SK-N-SH (cell line): ENCODE results near the gene SPACA1. TPM values are rescaled to one million over a fixed set of nuclear protein-coding genes. Genes with fewer than 3 reads are reported as not detected.

Experiments
- CTCF ChIA-PET: fragments of 300-600, 350-600 bp; formaldehyde crosslinking; extraction: SDS; loops from one replicate; lab custom pipeline; 2021; lab: Yijun Ruan, JAX
- POLR2A ChIA-PET: fragments of 350-600 bp; sonication (Branson Sonifier 250); formaldehyde crosslinking; extraction: SDS; loops from one replicate; lab custom pipeline; 2020; ENCODE audit warnings: antibody characterized with exemption, inconsistent platforms; lab: Yijun Ruan, JAX
- DNase-seq: peaks from one replicate; pipeline ENCODE4 v3.0.0; 2012
- H2AFZ ChIP-seq: fragments of 200-600 bp; sonication (generic); 2 replicates; pipeline ENCODE4 v1.8.1; 2016; ENCODE audit warnings: antibody characterized with exemption, mild to moderate bottlenecking, low read depth
- H3F3A ChIP-seq: fragments of 200-600 bp; sonication (generic); replicated peaks from 2 replicates; pipeline ENCODE3; 2016; ENCODE audit warnings: antibody characterized with exemption, mild to moderate bottlenecking; ENCODE audit not compliant: insufficient read depth
- H3K27ac ChIP-seq, 2 experiments: fragments of 200-500 bp in 1 of 2; fragments of 200-600 bp in 1 of 2; sonication (Bioruptor generic) in 1 of 2; sonication (generic), shearing (Covaris generic) in 1 of 2; 2 replicates each; pipeline versions ENCODE4 v1.5.1 to v1.6.1; 2014 to 2016; ENCODE audit warnings: low read depth in 2 of 2, inconsistent platforms in 1 of 2, low read length in 1 of 2, mild to moderate bottlenecking in 1 of 2, mixed read lengths in 1 of 2
- H3K27me3 ChIP-seq: fragments of 200-600 bp; sonication (generic), shearing (Covaris generic); 2 replicates; pipeline ENCODE4 v1.6.1; 2016; ENCODE audit warnings: mixed run types; ENCODE audit not compliant: insufficient read depth
- H3K36me3 ChIP-seq, 2 experiments: fragments of 200-500 bp in 1 of 2; fragments of 200-600 bp in 1 of 2; sonication (Bioruptor generic) in 1 of 2; sonication (generic) in 1 of 2; replicated peaks in 1 of 2; 2 replicates each; pipeline versions ENCODE3 to v1.5.1; 2014 to 2016; ENCODE audit warnings: low read length in 1 of 2, mild to moderate bottlenecking in 1 of 2; ENCODE audit not compliant: insufficient read depth in 2 of 2, control insufficient read depth in 1 of 2
- H3K4me1 ChIP-seq, 2 experiments: fragments of 200-500 bp in 1 of 2; fragments of 200-600 bp in 1 of 2; sonication (Bioruptor generic) in 1 of 2; sonication (generic), shearing (Covaris generic) in 1 of 2; 2 replicates each; pipeline versions ENCODE4 v1.5.1 to v1.6.1; 2014 to 2016; ENCODE audit warnings: low read depth in 1 of 2, low read length in 1 of 2, mixed run types in 1 of 2; ENCODE audit not compliant: insufficient read depth in 2 of 2, control insufficient read depth in 1 of 2
- H3K4me2 ChIP-seq: fragments of 200-600 bp; sonication (generic), shearing (Covaris generic); 2 replicates; pipeline ENCODE4 v1.6.1; 2017; ENCODE audit warnings: mixed run types
- H3K4me3 ChIP-seq, 2 experiments: fragments of 200-500 bp in 1 of 2; fragments of 200-600 bp in 1 of 2; sonication (Bioruptor generic) in 1 of 2; sonication (generic), shearing (Covaris generic) in 1 of 2; 2 replicates each; pipeline versions ENCODE4 v1.5.1 to v1.8.1; 2014 to 2016; ENCODE audit warnings: low read depth in 2 of 2, inconsistent platforms in 1 of 2, low read length in 1 of 2, mild to moderate bottlenecking in 1 of 2, mixed read lengths in 1 of 2, moderate library complexity in 1 of 2
- H3K79me2 ChIP-seq: fragments of 200-600 bp; sonication (generic); 2 replicates; pipeline ENCODE4 v1.8.1; 2017; ENCODE audit warnings: mild to moderate bottlenecking; ENCODE audit not compliant: insufficient read depth
- H3K9ac ChIP-seq: fragments of 200-600 bp; sonication (generic); 2 replicates; pipeline ENCODE4 v1.6.1; 2017; ENCODE audit warnings: mixed run types
- H3K9me2 ChIP-seq: fragments of 200-600 bp; sonication (generic); 2 replicates; pipeline ENCODE4 v1.6.1; 2017; ENCODE audit warnings: mixed run types
- H3K9me3 ChIP-seq: fragments of 200-600 bp; sonication (generic); 2 replicates; pipeline ENCODE4 v1.6.1; 2017; ENCODE audit warnings: mixed run types, mild to moderate bottlenecking, moderate library complexity
- H4K20me1 ChIP-seq: fragments of 200-600 bp; sonication (generic); 2 replicates; pipeline ENCODE4 v1.6.1; 2017; ENCODE audit warnings: mild to moderate bottlenecking, mixed run types; ENCODE audit not compliant: insufficient read depth
- ELF1 ChIP-seq: IDR thresholded peaks from 2 replicates; pipeline ENCODE4 v1.4.0; 2012
- EP300 ChIP-seq, 2 experiments: IDR thresholded peaks; 2 replicates each; pipeline versions ENCODE4 v1.4.0 to v1.6.1; 2012; ENCODE audit warnings: borderline replicate concordance in 1 of 2, low read depth in 1 of 2, low read length in 1 of 2
- GABPA ChIP-seq: IDR thresholded peaks from 2 replicates; pipeline ENCODE4 v1.4.0; 2012; ENCODE audit warnings: low read depth, mild to moderate bottlenecking
- MXI1 ChIP-seq: IDR thresholded peaks from 2 replicates; pipeline ENCODE4 v1.6.1; 2012; ENCODE audit warnings: mild to moderate bottlenecking, low read depth, low read length, improper control_type of control experiment
- NRF1 ChIP-seq: IDR thresholded peaks from 2 replicates; pipeline ENCODE4 v1.6.1; 2012; ENCODE audit warnings: low read depth, mild to moderate bottlenecking, low read length
- POLR2AphosphoS5 ChIP-seq: IDR thresholded peaks from 2 replicates; pipeline ENCODE4 v1.6.1; 2012; ENCODE audit warnings: low read depth, low read length
- RXRA ChIP-seq: IDR thresholded peaks from 2 replicates; pipeline ENCODE4 v1.4.0; 2012; ENCODE audit warnings: low read depth, mild to moderate bottlenecking, borderline replicate concordance
- TAF1 ChIP-seq: IDR thresholded peaks from 2 replicates; pipeline ENCODE4 v1.6.1; 2012; ENCODE audit warnings: low read depth, mild to moderate bottlenecking, low read length, moderate library complexity, borderline replicate concordance
- TCF12 ChIP-seq: IDR thresholded peaks from 2 replicates; pipeline ENCODE4 v1.4.0; 2012
- WGBS: methylation state at CpG from one replicate; pipeline ENCODE4 v1.1.6; 2017; ENCODE audit warnings: low lambda C conversion rate; 5-methylcytosine and 5-hydroxymethylcytosine counted together
- polyA plus RNA-seq, 3 experiments: library from polyadenylated mRNA; depleted of rRNA; stranded (reverse); fragments of >200 nt; gene quantifications; 2 replicates each; pipeline ENCODE4 v1.2.3, GENCODE V29; 2012
- TF ChIP-seq, protein P1 (sequence below): fragments of 150-350 bp; IDR thresholded peaks from 2 replicates; pipeline ENCODE4 v1.6.1; 2016; ENCODE audit warnings: mild to moderate bottlenecking, low read depth, low read length
- TF ChIP-seq, protein P2 (sequence below): fragments of 150-350 bp; IDR thresholded peaks from 2 replicates; pipeline ENCODE4 v1.6.1; 2017; ENCODE audit warnings: antibody characterized with exemption, low read length, low read depth, borderline replicate concordance
- TF ChIP-seq, protein P3 (sequence below): fragments of 200-600 bp; sonication (generic); IDR thresholded peaks from 2 replicates; pipeline ENCODE4 v1.6.1; 2017; ENCODE audit warnings: antibody characterized with exemption, mild to moderate bottlenecking, moderate library complexity
- TF ChIP-seq, protein P4 (sequence below): IDR thresholded peaks from 2 replicates; pipeline ENCODE4; 2012
- TF ChIP-seq, protein P5 (sequence below): IDR thresholded peaks from 2 replicates; pipeline ENCODE4 v1.4.0; 2012; ENCODE audit warnings: low read depth

SPACA1 gene
- polyA plus RNA-seq, 1 of the 3 experiments (the other 2 are of a cell fraction), result not detected

DNA sequence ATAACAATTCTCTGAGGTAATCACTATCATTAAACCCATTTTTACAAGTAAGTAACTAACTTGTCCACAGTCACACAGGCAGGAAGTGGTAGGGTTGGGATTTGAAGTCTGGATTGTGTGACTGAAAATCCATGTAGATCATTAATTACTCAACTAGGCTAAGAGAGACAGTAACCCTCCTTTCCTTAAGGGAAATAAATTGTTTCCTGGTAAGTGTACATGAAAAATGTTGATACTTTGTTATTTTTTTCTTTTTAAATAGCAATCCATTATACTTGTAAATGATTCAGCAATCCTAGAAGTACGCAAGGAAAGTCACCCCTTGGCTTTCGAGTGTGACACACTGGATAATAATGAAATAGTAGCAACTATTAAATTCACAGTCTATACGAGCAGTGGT, 11.6 kb downstream of the SPACA1 start:
- no peak overlapping the region for H3K4me3 ChIP-seq
- H3K9ac ChIP-seq, result no peak overlapping the region
- H3K79me2 ChIP-seq, result no peaks in the 10 kb centered on the region
- CTCF ChIA-PET, result no interaction called here
- no peak overlapping the region for H3K4me2 ChIP-seq
- no peaks in the 10 kb centered on the region for H3F3A ChIP-seq
- no peak for DNase-seq
- H4K20me1 ChIP-seq, result no peaks in the 10 kb centered on the region
- no peaks in the 10 kb centered on the region for H3K9me3 ChIP-seq
- H3K27ac ChIP-seq, result no peak overlapping the region
- H3K36me3 ChIP-seq, result no peaks in the 10 kb centered on the region
- no peaks in the 10 kb centered on the region for H3K4me1 ChIP-seq
- H3K9me2 ChIP-seq, result no peaks in the 10 kb centered on the region
- no peaks in the 10 kb centered on the region for H3K27me3 ChIP-seq
- POLR2A ChIA-PET, result no interaction called here
- no peak overlapping the region for H2AFZ ChIP-seq
- WGBS, result 42% methylated on average over 3 of the region's 3 CpGs
- TF ChIP-seq TAF1 (no peak), GABPA (no peak), ELF1 (no peak), EP300 (IDR thresholded peaks at IDR 0.05; ENCODE audit: borderline replicate concordance in 1 of 2, low read depth in 1 of 2, low read length in 1 of 2) (no peak), TCF12 (no peak), RXRA (no peak), MXI1 (no peak), POLR2AphosphoS5 (no peak), NRF1 (no peak)
- TF ChIP-seq, protein P1, sequence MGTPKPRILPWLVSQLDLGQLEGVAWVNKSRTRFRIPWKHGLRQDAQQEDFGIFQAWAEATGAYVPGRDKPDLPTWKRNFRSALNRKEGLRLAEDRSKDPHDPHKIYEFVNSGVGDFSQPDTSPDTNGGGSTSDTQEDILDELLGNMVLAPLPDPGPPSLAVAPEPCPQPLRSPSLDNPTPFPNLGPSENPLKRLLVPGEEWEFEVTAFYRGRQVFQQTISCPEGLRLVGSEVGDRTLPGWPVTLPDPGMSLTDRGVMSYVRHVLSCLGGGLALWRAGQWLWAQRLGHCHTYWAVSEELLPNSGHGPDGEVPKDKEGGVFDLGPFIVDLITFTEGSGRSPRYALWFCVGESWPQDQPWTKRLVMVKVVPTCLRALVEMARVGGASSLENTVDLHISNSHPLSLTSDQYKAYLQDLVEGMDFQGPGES, result no peak
- TF ChIP-seq, protein P2, sequence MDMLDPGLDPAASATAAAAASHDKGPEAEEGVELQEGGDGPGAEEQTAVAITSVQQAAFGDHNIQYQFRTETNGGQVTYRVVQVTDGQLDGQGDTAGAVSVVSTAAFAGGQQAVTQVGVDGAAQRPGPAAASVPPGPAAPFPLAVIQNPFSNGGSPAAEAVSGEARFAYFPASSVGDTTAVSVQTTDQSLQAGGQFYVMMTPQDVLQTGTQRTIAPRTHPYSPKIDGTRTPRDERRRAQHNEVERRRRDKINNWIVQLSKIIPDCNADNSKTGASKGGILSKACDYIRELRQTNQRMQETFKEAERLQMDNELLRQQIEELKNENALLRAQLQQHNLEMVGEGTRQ, result no peak
- TF ChIP-seq, protein P3, sequence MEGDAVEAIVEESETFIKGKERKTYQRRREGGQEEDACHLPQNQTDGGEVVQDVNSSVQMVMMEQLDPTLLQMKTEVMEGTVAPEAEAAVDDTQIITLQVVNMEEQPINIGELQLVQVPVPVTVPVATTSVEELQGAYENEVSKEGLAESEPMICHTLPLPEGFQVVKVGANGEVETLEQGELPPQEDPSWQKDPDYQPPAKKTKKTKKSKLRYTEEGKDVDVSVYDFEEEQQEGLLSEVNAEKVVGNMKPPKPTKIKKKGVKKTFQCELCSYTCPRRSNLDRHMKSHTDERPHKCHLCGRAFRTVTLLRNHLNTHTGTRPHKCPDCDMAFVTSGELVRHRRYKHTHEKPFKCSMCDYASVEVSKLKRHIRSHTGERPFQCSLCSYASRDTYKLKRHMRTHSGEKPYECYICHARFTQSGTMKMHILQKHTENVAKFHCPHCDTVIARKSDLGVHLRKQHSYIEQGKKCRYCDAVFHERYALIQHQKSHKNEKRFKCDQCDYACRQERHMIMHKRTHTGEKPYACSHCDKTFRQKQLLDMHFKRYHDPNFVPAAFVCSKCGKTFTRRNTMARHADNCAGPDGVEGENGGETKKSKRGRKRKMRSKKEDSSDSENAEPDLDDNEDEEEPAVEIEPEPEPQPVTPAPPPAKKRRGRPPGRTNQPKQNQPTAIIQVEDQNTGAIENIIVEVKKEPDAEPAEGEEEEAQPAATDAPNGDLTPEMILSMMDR, result no peak
- TF ChIP-seq, protein P4, sequence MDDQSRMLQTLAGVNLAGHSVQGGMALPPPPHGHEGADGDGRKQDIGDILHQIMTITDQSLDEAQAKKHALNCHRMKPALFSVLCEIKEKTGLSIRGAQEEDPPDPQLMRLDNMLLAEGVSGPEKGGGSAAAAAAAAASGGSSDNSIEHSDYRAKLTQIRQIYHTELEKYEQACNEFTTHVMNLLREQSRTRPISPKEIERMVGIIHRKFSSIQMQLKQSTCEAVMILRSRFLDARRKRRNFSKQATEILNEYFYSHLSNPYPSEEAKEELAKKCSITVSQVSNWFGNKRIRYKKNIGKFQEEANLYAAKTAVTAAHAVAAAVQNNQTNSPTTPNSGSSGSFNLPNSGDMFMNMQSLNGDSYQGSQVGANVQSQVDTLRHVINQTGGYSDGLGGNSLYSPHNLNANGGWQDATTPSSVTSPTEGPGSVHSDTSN, result no peak
- TF ChIP-seq, protein P5, sequence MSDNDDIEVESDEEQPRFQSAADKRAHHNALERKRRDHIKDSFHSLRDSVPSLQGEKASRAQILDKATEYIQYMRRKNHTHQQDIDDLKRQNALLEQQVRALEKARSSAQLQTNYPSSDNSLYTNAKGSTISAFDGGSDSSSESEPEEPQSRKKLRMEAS, result no peak
